Uterus (tissue), 4 donors: Measurements from ENCODE around the gene SULT1A1. TPM values are rescaled to one million over a fixed set of nuclear protein-coding genes. Genes with fewer than 3 reads are reported as not detected.

Source experiments
- DNase-seq, 2 donors: peaks; one replicate each; pipeline ENCODE4 v3.0.0-alpha.2; 2019 to 2020
- H3K27ac ChIP-seq, 2 donors: fragments of 200-600 bp; sonication (generic); 1 replicate in 1 of 2; 2 replicates in 1 of 2; pipeline ENCODE4 v1.5.1; 2016 to 2018
- H3K27me3 ChIP-seq, 2 donors: fragments of 200-600 bp; sonication (generic); one replicate each; pipeline ENCODE4 v1.5.1; 2018 to 2019; ENCODE audit warnings: control low read depth in 1 of 2
- H3K36me3 ChIP-seq, 2 donors: fragments of 200-600 bp; sonication (generic); one replicate each; pipeline ENCODE4 v1.5.1; 2019; ENCODE audit warnings: control low read depth in 1 of 2
- H3K4me1 ChIP-seq, 2 donors: fragments of 200-600 bp; sonication (generic); one replicate each; pipeline ENCODE4 v1.5.1; 2018 to 2019; ENCODE audit warnings: control low read depth in 1 of 2
- H3K4me3 ChIP-seq, 2 donors: fragments of 200-600 bp; sonication (generic); 1 replicate in 1 of 2; 2 replicates in 1 of 2; pipeline ENCODE4 v1.5.1; 2018 to 2019; ENCODE audit warnings: mild to moderate bottlenecking in 1 of 2
- H3K9me3 ChIP-seq, 2 donors: fragments of 200-600 bp; sonication (generic); one replicate each; pipeline ENCODE4 v1.5.1; 2019; ENCODE audit warnings: control low read depth in 1 of 2
- CTCF ChIP-seq, 4 experiments: fragments of 200-600 bp in 2 of 4; fragments of 450-650 bp in 2 of 4; sonication (generic) in 2 of 4; IDR thresholded peaks; one replicate each; pipeline ENCODE4 v1.5.1; 2016 to 2019; ENCODE audit warnings: antibody characterized with exemption in 4 of 4, mild to moderate bottlenecking in 2 of 4, moderate library complexity in 1 of 4
- POLR2A ChIP-seq, 2 donors: fragments of 450-650 bp; IDR thresholded peaks; one replicate each; pipeline ENCODE4 v1.6.1; 2016; ENCODE audit warnings: antibody characterized with exemption in 2 of 2, mild to moderate bottlenecking in 1 of 2, moderate library complexity in 1 of 2
- intact Hi-C: fragments of 100-400 bp; cut with DNase I; formaldehyde crosslinking; loops from one replicate; pipeline ENCODE4 v1.15.1; 2023; ENCODE audit warnings: low total_unique reads
- total RNA-seq, 4 donors: library from RNA; depleted of rRNA in 3 of 4; stranded (reverse); fragments of >200 nt in 3 of 4; gene quantifications; one replicate each; pipeline versions ENCODE4 v1.1.0 to v1.2.4, GENCODE V29; 2014 to 2023
- donor health status: DM: yes; HTN: yes; CAD: no.

SULT1A1 gene
- total RNA-seq, 4 donors from 2014 or later: 2.8 to 30.3 (median 8.5) TPM

- intact Hi-C loops: no loop called here
- H3K4me3 ChIP-seq: no peak overlapping the region
- H3K27me3 ChIP-seq: no peaks in the 10 kb centered on the region
- H3K27ac ChIP-seq: no peak overlapping the region
- DNase-seq: no peak
- no peaks in the 10 kb centered on the region for H3K9me3 ChIP-seq
- no peaks in the 10 kb centered on the region for H3K4me1 ChIP-seq
- H3K36me3 ChIP-seq: no peaks in the 10 kb centered on the region
- no peak for TF ChIP-seq POLR2A (IDR thresholded peaks at IDR 0.05)
- no peak for TF ChIP-seq CTCF (IDR thresholded peaks at IDR 0.05)
Observed at GRCh38 chr16:28587386-28587785, 22.5 kb downstream of the SULT1A1 start.

DNA sequence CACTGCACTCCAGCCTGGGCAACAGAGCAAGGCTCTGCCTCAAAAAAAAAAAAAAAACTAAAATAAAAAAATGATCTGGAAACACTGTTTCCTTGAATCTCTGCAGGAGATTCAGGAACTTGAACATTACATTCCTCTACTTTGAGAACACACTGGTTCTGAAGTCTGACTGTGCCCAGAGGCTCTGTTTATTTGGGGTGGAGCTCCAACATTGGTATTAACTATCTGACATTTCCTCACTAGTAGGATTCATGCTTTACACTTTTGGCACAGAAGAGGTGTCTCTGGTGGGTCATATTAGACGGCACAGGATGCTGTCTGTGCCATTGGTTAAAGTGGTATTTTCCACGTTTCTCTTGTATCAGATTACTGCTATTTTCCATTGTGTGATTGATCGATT, 23.4 kb downstream of the SULT1A1 start:
- H3K9me3 ChIP-seq: no peaks in the 10 kb centered on the region
- intact Hi-C loops: no loop called here
- H3K36me3 ChIP-seq: no peaks in the 10 kb centered on the region
- no peaks in the 10 kb centered on the region for H3K4me1 ChIP-seq
- DNase-seq: no peak
- no peak overlapping the region for H3K4me3 ChIP-seq
- TF ChIP-seq CTCF (IDR thresholded peaks at IDR 0.05): no peak
- no peak overlapping the region for H3K27ac ChIP-seq
- H3K27me3 ChIP-seq: no peaks in the 10 kb centered on the region

DNA sequence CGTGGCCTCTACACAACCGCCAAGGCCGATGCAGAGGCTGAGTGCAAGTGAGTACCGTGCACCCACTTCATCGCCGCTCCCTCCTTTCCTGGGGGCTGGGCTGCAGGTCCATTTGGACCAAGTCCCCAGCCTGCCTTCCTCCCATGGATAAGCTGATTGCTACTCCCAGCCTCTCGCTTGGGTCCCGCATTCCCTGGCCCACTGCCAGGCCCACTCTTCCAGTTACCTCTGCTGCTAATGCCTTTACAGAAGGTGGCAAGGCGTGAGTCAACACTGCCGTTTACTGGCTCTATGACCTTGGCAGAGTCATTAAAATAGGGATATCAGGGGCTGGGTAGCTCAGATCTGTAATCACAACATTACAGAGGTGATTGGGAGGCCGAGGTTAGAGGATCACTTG, 24.2 kb downstream of the SULT1A1 start:
- H3K27ac ChIP-seq: no peak overlapping the region
- intact Hi-C loops: no loop called here
- DNase-seq: no peak
- TF ChIP-seq POLR2A (IDR thresholded peaks at IDR 0.05): no peak
- no peak for TF ChIP-seq CTCF (IDR thresholded peaks at IDR 0.05)
- H3K9me3 ChIP-seq: no peaks in the 10 kb centered on the region
- H3K27me3 ChIP-seq: no peaks in the 10 kb centered on the region
- no peaks in the 10 kb centered on the region for H3K4me1 ChIP-seq
- no peak overlapping the region for H3K4me3 ChIP-seq
- H3K36me3 ChIP-seq: no peaks in the 10 kb centered on the region

DNA sequence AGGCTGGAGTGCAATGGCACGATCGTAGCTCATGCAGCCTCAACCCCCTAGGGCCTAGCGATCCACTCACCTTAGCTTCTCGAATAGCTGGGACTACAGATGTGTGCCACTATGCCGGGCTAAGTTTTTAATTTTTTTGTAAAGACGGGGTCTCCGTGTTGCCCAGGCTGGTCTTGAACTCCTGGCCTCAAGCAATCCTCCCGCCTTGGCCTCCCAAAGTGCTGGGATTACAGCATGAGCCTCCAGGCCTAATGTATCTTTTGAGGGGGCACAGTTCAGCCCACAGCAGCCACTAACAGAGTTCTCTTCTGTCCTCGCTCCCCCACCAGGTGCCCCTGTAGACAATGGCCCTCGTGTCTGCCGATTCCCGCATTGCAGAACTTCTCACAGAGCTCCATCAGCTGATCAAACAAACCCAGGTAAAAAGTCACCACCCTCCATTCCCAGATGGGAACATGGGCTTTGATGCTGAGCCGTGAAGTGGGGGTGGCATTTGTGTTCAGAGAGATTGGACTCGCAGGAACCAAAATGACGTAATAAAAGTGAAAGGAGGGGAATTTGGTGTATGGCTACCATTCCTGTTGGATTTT, 29.0 kb downstream of the SULT1A1 start:
- Histone ChIP-seq H3K9me3 (no peaks in the 10 kb centered on the region), H3K4me1 (no peaks in the 10 kb centered on the region), H3K27ac (no peak overlapping the region), H3K36me3 (no peaks in the 10 kb centered on the region), H3K27me3 (no peaks in the 10 kb centered on the region), H3K4me3 (no peak overlapping the region)
- no peak for DNase-seq
- intact Hi-C loops: no loop called here
- TF ChIP-seq CTCF (IDR thresholded peaks at IDR 0.05) (no peak), POLR2A (IDR thresholded peaks at IDR 0.05) (no peak)

GRCh38 chr16:28575446-28576109, 34.3 kb downstream of the SULT1A1 start:
- intact Hi-C loops: no loop called here
- Histone ChIP-seq H3K36me3 (no peaks in the 10 kb centered on the region), H3K27ac (no peak overlapping the region), H3K4me1 (peaks cover 0 to 9% of the 10 kb centered on the region in 2 donors), H3K4me3 (no peak overlapping the region), H3K9me3 (no peaks in the 10 kb centered on the region), H3K27me3 (no peaks in the 10 kb centered on the region)
- no peak for TF ChIP-seq POLR2A (IDR thresholded peaks at IDR 0.05)
- no peak for TF ChIP-seq CTCF (IDR thresholded peaks at IDR 0.05)
- DNase-seq: no peak
